K562 (cell line): Measurements from ENCODE around the gene LDAH. TPM values are rescaled to one million over a fixed set of nuclear protein-coding genes. Genes with fewer than 3 reads are reported as not detected.

Source experiments
- ATAC-seq: fragments of 200-7000 bp; cut with Tn5 transposase; 3 replicates; pipeline ENCODE4 v1.9.1; 2020; ENCODE audit warnings: moderate library complexity
- BruUV-seq: library from RNA; stranded (reverse); fragments of 400-500 nt; replicated peaks from 2 replicates; lab custom pipeline; 2021; lab: Mats Ljungman, UMichigan
- CTCF ChIA-PET: fragments of 300-600 bp; formaldehyde crosslinking; extraction: SDS; loops from one replicate; lab custom pipeline; 2021; ENCODE audit warnings: low intra/inter-chr PET ratio; lab: Yijun Ruan, JAX
- POLR2A ChIA-PET: fragments of 300-600, 350-650 bp; sonication (Branson Sonifier 250); formaldehyde crosslinking; extraction: SDS; loops from one replicate; lab custom pipeline; 2021; ENCODE audit warnings: antibody characterized with exemption, inconsistent platforms; lab: Yijun Ruan, JAX
- DNase-seq, 4 experiments: peaks; one replicate each; pipeline versions ENCODE4 v3.0.0 to v3.0.0-alpha.2; 2011 to 2018; ENCODE audit warnings: low spot score in 3 of 4, mixed read lengths in 3 of 4; ENCODE audit errors: extremely low read depth in 1 of 4
- FAIRE-seq: peaks from 2 replicates; lab custom pipeline; 2011; peaks lifted over from hg19 to GRCh38; lab: Jason Lieb, UNC
- H2AFZ ChIP-seq: 2 replicates; pipeline ENCODE4 v1.6.0; 2011; ENCODE audit warnings: low read depth, low read length, control low read depth, inconsistent platforms
- H3K27ac ChIP-seq: fragments of 200-600 bp; 3 replicates; pipeline ENCODE4 v1.8.0; 2011; ENCODE audit warnings: low read depth, mild to moderate bottlenecking, control low read depth, inconsistent platforms, low read length, moderate library complexity, mixed read lengths; ENCODE audit errors: extremely low read depth
- H3K27me3 ChIP-seq, 2 experiments: fragments of 300-600 bp in 1 of 2; 2 replicates in 1 of 2; 3 replicates in 1 of 2; pipeline versions ENCODE4 v1.6.0 to v1.8.0; 2011; ENCODE audit warnings: inconsistent platforms in 2 of 2, low read length in 2 of 2, mild to moderate bottlenecking in 1 of 2, mixed read lengths in 1 of 2, moderate library complexity in 1 of 2; ENCODE audit not compliant: control insufficient read depth in 2 of 2, insufficient read depth in 2 of 2
- H3K36me3 ChIP-seq: fragments of 300-600 bp; 3 replicates; pipeline ENCODE4 v1.8.0; 2011; ENCODE audit warnings: mild to moderate bottlenecking, low read length, inconsistent platforms; ENCODE audit not compliant: control insufficient read depth, insufficient read depth
- H3K4me1 ChIP-seq, 2 experiments: fragments of 200-600 bp in 1 of 2; replicated peaks in 1 of 2; 2 replicates in 1 of 2; 3 replicates in 1 of 2; pipeline versions ENCODE4 v1.5.1 to v1.8.0; 2011; ENCODE audit warnings: inconsistent platforms in 2 of 2, low read length in 2 of 2, mild to moderate bottlenecking in 1 of 2, mixed read lengths in 1 of 2, moderate library complexity in 1 of 2; ENCODE audit not compliant: control insufficient read depth in 2 of 2, insufficient read depth in 2 of 2
- H3K4me2 ChIP-seq: 2 replicates; pipeline ENCODE4 v1.6.1; 2011; ENCODE audit warnings: low read length, control low read depth, inconsistent platforms, mixed read lengths; ENCODE audit not compliant: insufficient read depth
- H3K4me3 ChIP-seq: fragments of 200-600 bp; sonication (generic), shearing (Covaris generic); 2 replicates; pipeline ENCODE4 v1.5.1; 2016; ENCODE audit warnings: control low read depth, inconsistent platforms
- H3K79me2 ChIP-seq: fragments of 200-600 bp; 3 replicates; pipeline ENCODE4 v1.8.0; 2011; ENCODE audit warnings: low read length, inconsistent platforms; ENCODE audit not compliant: control insufficient read depth, insufficient read depth
- H3K9ac ChIP-seq, 2 experiments: 2 replicates each; pipeline versions ENCODE4 v1.6.0 to v1.6.1; 2011; ENCODE audit warnings: low read depth in 2 of 2, low read length in 2 of 2, control low read depth in 1 of 2, inconsistent platforms in 1 of 2, mild to moderate bottlenecking in 1 of 2, mixed read lengths in 1 of 2; ENCODE audit not compliant: insufficient read depth in 1 of 2
- H3K9me1 ChIP-seq: one replicate; pipeline ENCODE4 v1.6.0; 2011; ENCODE audit warnings: inconsistent platforms, mild to moderate bottlenecking, low read length, moderate library complexity; ENCODE audit not compliant: control insufficient read depth, insufficient read depth
- H3K9me3 ChIP-seq: replicated peaks from 2 replicates; pipeline ENCODE4 v1.5.1; 2011; ENCODE audit warnings: low read depth, low read length, inconsistent platforms; ENCODE audit not compliant: control insufficient read depth, insufficient read depth
- H4K20me1 ChIP-seq: replicated peaks from 2 replicates; pipeline ENCODE4 v1.6.1; 2011; ENCODE audit warnings: low read length, inconsistent platforms, mixed read lengths; ENCODE audit not compliant: control insufficient read depth, insufficient read depth
- ARNT ChIP-seq, 2 experiments: fragments of 450-650 bp; IDR thresholded peaks; 2 replicates each; pipeline ENCODE4 v1.6.1; 2016; ENCODE audit warnings: mild to moderate bottlenecking in 1 of 2
- BCOR ChIP-seq: fragments of 450-650 bp; IDR thresholded peaks from 2 replicates; pipeline ENCODE4 v1.6.1; 2016
- C11orf30 ChIP-seq: fragments of 450-650 bp; IDR thresholded peaks from 2 replicates; pipeline ENCODE4 v1.6.1; 2016; ENCODE audit warnings: low read depth, mild to moderate bottlenecking
- FOXJ2 ChIP-seq: fragments of 200-800 bp; sonication (Bioruptor generic); IDR thresholded peaks from 2 replicates; pipeline ENCODE4 v1.6.1; 2016; ENCODE audit warnings: missing genetic modification characterization, missing compliant biosample characterization
- HDAC3 ChIP-seq: fragments of 450-650 bp; IDR thresholded peaks from 2 replicates; pipeline ENCODE4 v1.6.1; 2018; ENCODE audit warnings: borderline replicate concordance, mild to moderate bottlenecking, moderate library complexity; ENCODE audit not compliant: partially characterized antibody
- HDAC8 ChIP-seq: fragments of 450-650 bp; IDR thresholded peaks from 2 replicates; pipeline ENCODE4 v1.6.1; 2016; ENCODE audit warnings: mild to moderate bottlenecking, missing genetic modification characterization, moderate library complexity, missing compliant biosample characterization
- MAFG ChIP-seq: fragments of 450-650 bp; conservative IDR thresholded peaks from 2 replicates; pipeline ENCODE4 v1.6.1; 2016; ENCODE audit warnings: missing genetic modification characterization, missing compliant biosample characterization
- NFE2 ChIP-seq: IDR thresholded peaks from 2 replicates; pipeline ENCODE4 v1.6.1; 2014; ENCODE audit warnings: antibody characterized with exemption, low read depth
- NKRF ChIP-seq: fragments of 450-650 bp; IDR thresholded peaks from 2 replicates; pipeline ENCODE4 v1.6.1; 2016; ENCODE audit warnings: borderline replicate concordance
- PHTF2 ChIP-seq: fragments of 250-450 bp; sonication (Bioruptor Pico); IDR thresholded peaks from 2 replicates; pipeline ENCODE4 v1.5.0; 2021; ENCODE audit warnings: mild to moderate bottlenecking
- TCF15 ChIP-seq: fragments of 250-450 bp; sonication (Bioruptor Pico); IDR thresholded peaks from 2 replicates; pipeline ENCODE4 v1.8.0; 2022; ENCODE audit warnings: moderate library complexity, mild to moderate bottlenecking, inconsistent platforms
- ZKSCAN1 ChIP-seq: fragments of 150-350 bp; IDR thresholded peaks from 2 replicates; pipeline ENCODE4 v1.6.1; 2016; ENCODE audit warnings: low read depth, low read length
- ZNF780A ChIP-seq: fragments of 250-450 bp; sonication (Bioruptor Pico); IDR thresholded peaks from 2 replicates; pipeline ENCODE4 v1.5.0; 2021; ENCODE audit warnings: mild to moderate bottlenecking
- WGBS: fragments of 100-300 bp; shearing (Covaris generic); methylation state at CpG from one replicate; pipeline ENCODE4 v1.1.6; 2016; ENCODE audit warnings: low coverage, mixed read lengths; ENCODE audit not compliant: insufficient coverage; ENCODE audit errors: missing lambda C conversion rate; 5-methylcytosine and 5-hydroxymethylcytosine counted together
- in situ Hi-C: fragments of 300-500 bp; cut with MboI; formaldehyde crosslinking; loops from 4 replicates; pipeline ENCODE4 v1.15.0; 2018; ENCODE audit warnings: inconsistent platforms, mixed read lengths
- intact Hi-C: fragments of 100-400 bp; cut with micrococcal nuclease; formaldehyde crosslinking; loops from 2 replicates; pipeline ENCODE4 v1.14.2; 2022
- polyA plus RNA-seq, 8 experiments: library from polyadenylated mRNA; depleted of rRNA in 4 of 8; stranded (reverse) in 5 of 8; unstranded in 3 of 8; fragments of >200 nt; fragmentation: Nextera tagmentation in 2 of 8; fragmentation: Illumina TruSeq in 1 of 8; extraction: Ambion mirVana in 2 of 8; extraction: Trizol in 1 of 8; gene quantifications; 2 replicates each; pipeline versions ENCODE4 v1.2.1 to v1.2.3, GENCODE V29; 2011 to 2014; ENCODE audit warnings: inconsistent platforms in 1 of 8, missing spikeins in 1 of 8
- total RNA-seq, 7 experiments: library from RNA; depleted of rRNA in 6 of 7; stranded (reverse); fragments of >200 nt in 6 of 7; fragmentation: Illumina TruSeq in 2 of 7; extraction: Trizol in 2 of 7; gene quantifications; 2 replicates each; pipeline versions ENCODE4 v1.2.1 to v1.2.3, GENCODE V29; 2011 to 2021; ENCODE audit warnings: low replicate concordance in 1 of 7

LDAH gene
- total and polyA plus RNA-seq, 9 of the 15 experiments (the other 6 are each of a cell fraction or from before 2014, with no cell fraction given) = 22.3 to 60.1 (median 40.0) TPM

DNA sequence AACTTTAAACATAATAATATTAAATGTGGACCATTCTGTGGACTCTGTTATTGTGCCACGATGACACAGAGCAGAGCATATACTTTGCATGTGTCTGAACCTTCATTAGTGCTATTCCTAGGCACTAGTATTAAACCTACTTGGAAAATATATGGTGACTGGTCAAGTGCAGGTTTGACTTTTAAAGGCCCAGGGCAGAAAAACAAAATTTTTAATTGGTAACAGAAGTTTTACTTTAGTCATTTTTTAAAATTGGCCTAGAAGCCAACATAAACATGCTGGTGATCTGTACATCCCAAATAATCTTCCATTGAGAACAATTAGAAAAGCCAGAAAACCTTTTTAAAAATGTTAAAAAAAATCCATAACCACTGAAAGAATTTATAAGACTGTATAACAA, 16.6 kb downstream of the LDAH start:
- no peaks in the 10 kb centered on the region for H3K9me3 ChIP-seq
- H3K27ac ChIP-seq = no peak overlapping the region
- no peak overlapping the region for H3K9ac ChIP-seq
- no peak for DNase-seq
- ChIA-PET CTCF (no interaction called here), POLR2A (no interaction called here)
- no TSS peak for BruUV-seq
- no peaks in the 10 kb centered on the region for H3K9me1 ChIP-seq
- no peak overlapping the region for H2AFZ ChIP-seq
- intact Hi-C loops = no loop called here
- TF ChIP-seq HDAC8 (tag) (no peak), FOXJ2 (no peak), ZNF780A (CRISPR knock-in tag) (no peak), PHTF2 (CRISPR knock-in tag) (no peak), C11orf30 (no peak), ARNT (IDR thresholded peaks at IDR 0.05) (no peak), TCF15 (CRISPR knock-in tag) (no peak)
- H3K4me1 ChIP-seq = no peaks in the 10 kb centered on the region
- WGBS = 78% methylated on average over 1 of the region's 1 CpG
- H3K27me3 ChIP-seq = no peaks in the 10 kb centered on the region
- in situ Hi-C loops = no loop called here
- H3K4me2 ChIP-seq = no peak overlapping the region
- ATAC-seq = no peak
- FAIRE-seq = no peak
- peaks cover 47% of the 10 kb centered on the region for H3K79me2 ChIP-seq
- H3K4me3 ChIP-seq = no peak overlapping the region
- H4K20me1 ChIP-seq = no peaks in the 10 kb centered on the region
- H3K36me3 ChIP-seq = no peaks in the 10 kb centered on the region

DNA sequence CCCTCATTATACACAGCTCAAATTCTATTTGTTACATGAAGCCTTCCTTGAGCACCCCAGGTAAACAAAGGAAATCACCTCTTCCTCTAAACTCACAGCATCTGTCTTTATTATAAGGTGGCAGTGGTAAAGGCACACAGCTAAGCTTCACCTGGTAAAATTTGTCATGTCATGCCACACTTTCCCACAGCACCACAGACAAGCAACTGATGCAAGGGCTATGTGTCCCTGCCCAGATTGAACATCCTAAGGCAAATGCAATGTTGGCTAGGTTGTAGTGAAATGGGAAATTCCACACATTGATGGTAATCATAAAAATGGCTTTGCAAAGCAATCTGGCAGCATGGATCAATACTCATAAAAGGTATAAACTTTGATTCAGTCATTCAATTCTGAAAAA, 18.9 kb downstream of the LDAH start:
- H2AFZ ChIP-seq = no peak overlapping the region
- peaks cover 3% of the 10 kb centered on the region; the same call in 1 of the 3 replicates for H3K36me3 ChIP-seq
- BruUV-seq = no TSS peak
- no peaks in the 10 kb centered on the region for H3K4me1 ChIP-seq
- H3K4me2 ChIP-seq = no peak overlapping the region
- no peaks in the 10 kb centered on the region for H3K27me3 ChIP-seq
- TF ChIP-seq MAFG (tag) (0 out of 2 replicates have a peak, but pooled peaks have one; percentile 6), BCOR (no peak), NKRF (no peak), HDAC3 (no peak), NFE2 (peak; percentile 21; the same call in 1 of the 2 replicates), ZKSCAN1 (no peak)
- no peaks in the 10 kb centered on the region for H4K20me1 ChIP-seq
- H3K79me2 ChIP-seq = peaks cover 36% of the 10 kb centered on the region
- in situ Hi-C loops (no loop called here), intact Hi-C loops (no loop called here)
- H3K27ac ChIP-seq = no peak overlapping the region
- POLR2A ChIA-PET = no interaction called here
- DNase-seq = no peak
- FAIRE-seq = no peak
- CTCF ChIA-PET = no interaction called here
- no peak overlapping the region for H3K4me3 ChIP-seq
- no peak for ATAC-seq
- H3K9ac ChIP-seq = no peak overlapping the region
- no peaks in the 10 kb centered on the region for H3K9me1 ChIP-seq
- H3K9me3 ChIP-seq = no peaks in the 10 kb centered on the region
